ENCODE data around the gene ATXN1.
A peak's percentile ranks its signal among the peaks of the same experiment; 100 is the strongest.

ATXN1 gene

GRCh38 chr6:16533721-16534136 is 227.5 kb downstream of the ATXN1 start:
- DNase-seq (ENCODE audit: low read depth) = no peak

- DNase-seq (ENCODE audit: low read depth) = no peak
These were observed 228.1 kb downstream of the ATXN1 start for GRCh38 chr6:16533210-16533609.

- DNase-seq (ENCODE audit: low read depth) = no peak
These were observed 233.6 kb downstream of the ATXN1 start for GRCh38 chr6:16527691-16528090.

DNA sequence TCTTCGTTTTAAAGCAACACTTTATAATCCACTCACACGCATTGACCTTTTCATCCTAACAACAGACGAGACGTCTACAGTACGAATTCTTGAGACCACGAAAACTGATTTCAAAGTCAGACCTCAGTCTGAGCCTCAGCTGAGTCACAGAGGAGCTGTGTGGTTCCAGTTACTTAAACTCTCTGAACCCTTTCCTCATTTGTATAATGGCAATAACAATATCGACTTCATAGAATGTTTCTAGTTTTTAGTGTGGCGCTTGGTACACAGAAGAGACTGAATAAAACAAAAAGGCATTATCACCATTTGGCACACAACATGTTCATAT is 236.9 kb downstream of the ATXN1 start:
- peak; percentile 94 for DNase-seq (ENCODE audit: low read depth)

DNA sequence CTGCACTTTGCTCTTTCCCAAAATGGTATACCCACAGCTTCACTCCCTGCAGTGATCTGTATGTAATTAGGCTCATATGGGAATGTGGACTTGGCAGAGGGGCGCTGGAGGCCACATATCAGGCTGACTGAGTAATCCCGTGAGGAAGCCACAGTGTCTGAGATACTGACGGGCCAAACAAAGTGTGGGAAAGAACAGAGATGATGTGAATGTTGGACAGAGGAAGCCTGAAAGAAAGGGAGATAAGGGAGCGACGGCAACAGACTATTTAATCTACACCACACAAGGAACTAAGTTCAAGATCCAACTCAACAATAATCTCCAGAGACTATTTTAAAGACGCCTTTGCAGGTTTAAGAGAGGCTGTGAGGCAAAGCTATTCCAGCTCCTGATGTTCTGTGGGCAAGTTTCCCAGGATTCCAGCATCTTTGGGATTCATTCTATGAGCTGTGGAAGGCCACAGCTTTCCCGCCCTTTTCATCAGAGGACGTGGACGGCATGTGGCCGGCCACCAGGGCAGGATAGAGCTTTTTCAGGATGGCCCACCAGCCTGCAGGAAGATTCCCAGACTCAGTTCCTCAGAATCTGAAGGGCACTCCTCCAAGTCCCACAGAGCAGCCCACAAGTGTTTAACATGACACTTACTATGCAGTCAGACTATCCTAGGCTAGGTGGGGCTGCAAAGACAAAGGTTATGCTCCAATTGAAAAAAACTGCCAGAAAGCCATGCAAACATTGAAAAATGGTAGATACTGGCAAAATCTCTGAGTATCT is 237.5 kb downstream of the ATXN1 start:
- DNase-seq (ENCODE audit: low read depth) = peak; percentile 97

DNA sequence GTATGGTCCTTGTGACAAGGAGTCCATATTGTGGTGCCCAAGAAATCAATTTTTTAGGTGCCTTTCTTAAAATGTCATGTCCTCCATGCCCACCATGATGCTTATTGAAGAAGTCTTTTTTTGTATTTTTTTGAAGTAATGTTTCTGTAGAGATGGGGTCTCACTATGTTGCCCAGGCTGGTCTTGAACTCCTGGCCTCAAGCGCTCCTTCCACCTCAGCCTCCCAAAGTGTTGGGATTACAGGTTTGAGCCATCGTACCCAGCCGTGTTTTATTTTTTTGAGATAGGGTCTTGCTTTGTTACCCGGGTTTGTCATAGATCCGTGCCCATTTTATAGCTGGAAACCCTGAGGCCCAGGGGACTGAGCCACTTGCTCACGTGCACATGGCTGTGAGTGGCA is 238.3 kb downstream of the ATXN1 start:
- no peak for DNase-seq (ENCODE audit: low read depth)

DNA sequence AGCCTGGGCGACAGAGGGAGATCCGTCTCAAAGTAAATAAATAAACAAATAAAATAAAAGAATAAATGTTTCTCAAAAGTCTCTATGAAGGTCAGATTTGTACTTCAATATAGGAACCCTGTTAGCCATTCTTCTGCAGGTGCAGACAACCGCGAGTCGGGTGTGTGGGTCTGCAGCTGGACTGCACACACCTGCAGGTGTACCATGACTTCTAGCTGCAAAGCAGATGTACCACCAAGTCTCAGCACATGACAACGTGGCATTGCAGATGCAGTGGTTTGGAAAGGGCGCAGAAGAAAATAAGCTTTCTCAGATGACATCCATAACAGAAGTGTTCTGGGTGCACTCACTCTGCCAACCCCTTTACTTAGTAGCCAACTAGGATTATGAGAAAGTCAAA is 239.7 kb downstream of the ATXN1 start:
- DNase-seq (ENCODE audit: low read depth) = no peak

DNA sequence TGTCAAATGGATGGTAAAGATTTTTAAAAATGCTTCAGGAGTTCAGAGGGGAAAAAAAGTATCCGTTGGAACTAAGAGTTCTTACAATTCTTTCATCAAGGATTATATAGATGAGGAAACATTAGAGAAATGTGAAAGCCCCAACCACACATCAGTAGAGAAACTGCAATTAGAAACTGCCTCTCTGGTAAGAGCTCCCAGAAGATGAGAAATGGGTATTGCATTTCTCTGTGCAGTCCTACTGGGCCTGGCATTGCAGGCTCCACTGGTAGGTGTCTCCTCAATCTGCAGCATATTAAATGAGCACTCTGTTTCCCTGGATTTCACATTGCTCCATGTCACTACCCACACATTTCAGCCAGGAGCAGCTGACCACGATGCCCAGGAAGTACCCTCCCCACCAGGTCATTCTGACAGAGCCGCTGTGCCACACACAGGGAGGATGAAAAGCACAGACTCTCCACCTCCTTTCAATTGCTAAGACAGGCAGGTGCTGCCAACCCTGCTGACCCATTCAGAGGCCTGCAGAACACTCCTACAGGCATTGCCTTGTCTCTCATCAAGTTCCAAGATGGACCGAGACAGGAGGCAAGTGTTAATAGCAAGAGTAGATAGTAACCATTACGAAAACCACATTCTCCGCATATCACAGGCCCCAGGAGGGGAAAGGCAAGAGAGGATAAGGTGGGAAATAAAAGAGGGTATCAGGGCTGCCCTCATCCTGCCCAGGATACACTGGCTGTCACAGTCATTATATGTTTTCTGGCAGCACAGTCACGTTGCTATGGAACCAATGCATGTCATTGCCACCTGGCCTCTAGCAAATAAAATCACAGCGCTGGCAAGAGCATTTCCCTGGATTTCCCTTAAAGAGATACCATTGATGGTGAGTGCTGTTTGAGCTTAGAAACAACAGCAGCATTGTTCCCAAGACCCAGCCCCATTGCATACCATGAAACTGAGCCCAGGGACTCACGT is 241.7 kb downstream of the ATXN1 start:
- DNase-seq (ENCODE audit: low read depth) = no peak

DNA sequence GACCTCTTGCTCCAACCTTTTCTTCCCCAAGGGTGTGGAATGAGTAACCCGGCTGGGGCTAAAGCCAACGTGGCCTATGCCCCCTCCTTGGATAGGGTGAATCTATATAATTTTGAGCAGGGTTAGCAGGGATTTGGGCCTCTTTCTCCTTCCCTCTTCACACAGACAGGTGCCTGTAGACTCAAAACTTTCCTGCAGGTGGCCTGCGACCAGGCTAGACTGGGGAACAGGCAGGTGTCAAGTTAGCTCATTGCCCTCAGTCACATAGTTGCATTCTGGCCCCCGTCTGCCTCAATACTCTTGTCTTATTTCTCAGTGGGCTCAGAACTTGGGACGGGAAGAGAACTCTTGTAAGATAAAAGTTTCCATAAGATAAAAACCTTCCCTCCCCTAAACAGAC is 243.0 kb downstream of the ATXN1 start:
- no peak for DNase-seq (ENCODE audit: low read depth)

- peak; percentile 81 for DNase-seq (ENCODE audit: low read depth)
These were observed 247.0 kb downstream of the ATXN1 start for GRCh38 chr6:16514249-16514648.

- no peak for DNase-seq (ENCODE audit: low read depth)
These were observed 248.5 kb downstream of the ATXN1 start for GRCh38 chr6:16512544-16513290.

DNA sequence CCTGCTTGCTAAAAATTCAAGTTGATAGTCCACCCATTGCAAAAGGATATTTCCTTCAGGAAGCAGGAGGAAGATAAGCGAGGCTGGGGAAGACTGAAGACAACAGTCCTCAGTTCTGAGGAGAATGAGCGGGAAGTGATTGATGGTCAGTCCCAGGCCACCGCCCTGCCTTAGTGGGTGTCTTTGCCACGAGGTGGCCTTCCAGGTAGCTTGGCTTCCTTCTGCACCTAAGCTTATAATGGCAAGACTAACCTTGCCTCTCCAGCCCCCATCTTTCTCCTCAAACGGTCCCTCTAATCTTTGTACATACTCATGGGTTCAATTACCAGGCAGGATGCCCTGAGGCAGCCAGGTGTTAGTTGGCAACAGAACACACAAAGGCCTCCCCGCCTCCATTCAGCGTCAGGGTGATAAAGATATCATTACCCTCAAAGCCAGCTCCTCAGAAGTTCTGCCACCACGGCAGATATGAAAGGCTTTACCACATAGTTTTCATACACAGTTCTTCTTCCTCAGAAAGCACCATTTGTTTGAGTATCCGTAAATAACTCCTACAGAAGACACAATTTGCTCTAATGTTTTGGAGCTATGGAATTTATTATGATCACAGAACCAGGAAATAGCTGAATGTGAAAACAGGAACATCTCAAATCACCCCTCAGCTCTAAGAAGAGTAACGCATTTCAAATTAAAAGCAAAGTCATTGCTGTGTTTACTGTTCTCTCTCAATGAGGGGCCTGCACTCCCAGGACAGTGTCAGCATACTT is 249.4 kb downstream of the ATXN1 start:
- DNase-seq (ENCODE audit: low read depth) = no peak

DNA sequence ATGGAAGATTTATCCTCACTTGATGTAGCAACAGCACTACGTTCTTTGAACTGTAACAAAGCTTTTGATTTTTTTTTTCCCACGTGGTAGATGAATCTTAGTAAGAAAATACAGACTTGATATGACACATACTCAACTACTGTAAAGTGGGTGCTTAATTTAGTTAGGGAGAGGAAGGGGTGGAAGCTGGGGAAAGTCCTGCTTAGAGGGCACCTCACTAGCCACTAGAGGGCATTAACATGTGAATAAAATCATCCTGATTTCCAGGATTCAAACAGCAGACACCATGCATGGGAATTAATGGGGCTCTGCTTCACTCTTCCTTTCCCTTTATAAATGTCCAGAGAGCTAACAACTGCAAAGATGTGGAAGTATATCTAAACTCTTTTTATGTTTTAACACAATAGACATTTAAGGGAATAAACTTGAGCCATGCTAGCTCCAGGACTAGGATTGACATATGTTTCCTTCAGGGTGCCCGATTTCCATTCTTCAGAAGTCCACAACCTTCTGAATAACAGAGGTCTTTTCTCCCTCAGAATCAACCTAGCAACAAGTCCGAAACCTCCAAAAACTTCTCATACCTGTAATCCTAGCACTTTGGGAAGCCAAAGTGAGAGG is 250.1 kb downstream of the ATXN1 start:
- DNase-seq (ENCODE audit: low read depth) = peak; percentile 48

DNA sequence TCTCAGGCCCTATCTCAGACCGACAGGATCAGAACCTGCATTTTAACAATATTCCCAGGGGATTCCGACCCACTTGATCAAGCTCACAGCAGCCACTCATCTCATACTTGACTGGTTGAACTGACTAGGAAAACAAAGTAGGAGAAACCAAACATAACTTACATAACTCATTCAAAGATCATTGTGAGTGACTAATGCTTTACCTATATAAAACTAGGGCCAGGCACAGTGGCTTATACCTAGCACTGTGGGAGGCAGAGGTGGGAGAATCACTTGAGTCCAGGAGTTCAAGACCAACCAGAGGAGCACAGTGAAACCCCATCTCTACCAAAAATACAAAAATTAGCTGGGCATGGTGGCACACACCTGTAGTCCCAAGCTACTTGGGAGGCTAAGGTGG is 251.0 kb downstream of the ATXN1 start:
- DNase-seq (ENCODE audit: low read depth) = no peak

GRCh38 chr6:16508959-16509358 is 252.3 kb downstream of the ATXN1 start:
- DNase-seq (ENCODE audit: low read depth) = no peak

DNA sequence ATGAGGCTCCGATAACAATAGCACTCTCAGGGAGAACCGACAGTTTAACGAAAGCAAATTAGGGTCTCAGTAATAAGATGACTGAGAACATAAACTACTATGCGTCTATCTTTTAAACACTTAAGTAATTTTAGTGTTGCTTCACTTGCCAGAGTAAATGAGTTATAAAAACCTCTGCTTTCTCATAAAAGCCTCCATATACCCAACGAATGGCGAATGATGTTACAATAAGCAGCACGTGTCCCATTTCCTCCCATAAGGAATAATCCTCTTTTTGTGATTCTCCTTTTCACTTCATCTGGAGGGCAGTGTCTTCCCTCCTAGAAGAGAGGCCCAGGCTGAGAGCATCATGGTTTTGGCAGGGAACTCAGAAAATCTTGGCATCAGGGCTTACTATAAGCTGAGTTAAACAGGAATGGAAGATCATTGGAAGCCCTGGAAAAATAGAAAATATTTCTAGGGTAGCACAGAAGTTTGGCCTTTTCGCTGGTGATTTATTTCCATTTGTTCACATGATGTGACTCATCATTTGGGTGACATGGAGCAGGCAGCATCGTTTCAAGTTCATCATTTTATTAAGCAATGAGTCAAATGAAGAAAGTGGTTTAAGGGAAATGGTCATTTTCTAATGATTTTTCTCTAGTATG is 255.4 kb downstream of the ATXN1 start:
- DNase-seq (ENCODE audit: low read depth) = peak; percentile 55

GRCh38 chr6:16504609-16505008 is 256.7 kb downstream of the ATXN1 start:
- DNase-seq (ENCODE audit: low read depth) = no peak

DNA sequence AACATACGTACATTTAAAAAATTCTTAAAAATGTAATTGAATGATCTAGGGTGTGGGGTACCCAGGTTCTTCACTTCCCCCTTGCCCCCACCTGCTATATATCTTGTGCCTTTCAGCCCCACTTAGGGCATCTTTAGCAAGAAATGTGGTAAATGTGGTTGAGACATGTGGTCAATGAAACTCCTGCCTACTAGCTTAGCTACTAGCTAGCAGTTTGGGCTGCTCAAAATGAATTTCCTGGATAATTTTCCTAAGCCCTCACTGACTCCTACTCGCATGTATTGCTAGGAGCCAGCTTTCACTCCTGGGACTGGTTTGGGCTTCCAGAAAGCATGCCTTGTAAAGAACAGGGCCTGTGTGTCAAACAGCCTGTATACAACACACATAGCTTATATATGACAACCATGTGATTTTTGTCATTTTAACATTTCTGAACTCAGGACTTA is 257.3 kb downstream of the ATXN1 start:
- DNase-seq (ENCODE audit: low read depth) = no peak

GRCh38 chr6:16503241-16503775 is 258.0 kb downstream of the ATXN1 start:
- DNase-seq (ENCODE audit: low read depth) = no peak

DNA sequence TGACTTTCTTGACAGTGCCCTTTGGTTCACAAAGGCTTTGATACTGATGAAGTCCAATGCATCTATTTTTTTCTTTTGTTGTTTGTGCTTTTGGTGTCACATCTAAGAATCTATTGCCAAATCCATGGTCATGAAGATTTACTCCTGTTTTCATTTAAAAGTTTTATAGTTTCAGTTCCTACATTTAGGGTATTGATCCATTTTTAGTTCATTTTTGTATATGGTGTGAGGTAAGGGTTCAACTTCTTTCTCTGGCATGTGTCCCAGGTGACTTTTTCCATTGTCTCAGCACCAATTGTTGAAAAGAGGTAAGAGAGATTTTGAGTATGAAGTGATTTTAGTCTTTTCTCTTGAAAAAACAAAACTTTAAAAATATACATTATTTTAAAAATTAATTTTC is 262.3 kb downstream of the ATXN1 start:
- no peak for DNase-seq (ENCODE audit: low read depth)

Measured in iris pigment epithelial cell (primary cell).